C4-2B (cell line): ENCODE data around the gene RASL12.

Experiments used
- H3K27ac ChIP-seq: fragments of 450-650 bp; 2 replicates; pipeline ENCODE4 v1.5.1; 2017
- ZFX ChIP-seq: fragments of 450-650 bp; IDR thresholded peaks from 2 replicates; pipeline ENCODE4 v1.6.1; 2017
- TF ChIP-seq, protein P1 (sequence below): fragments of 450-650 bp; conservative IDR thresholded peaks from 2 replicates; pipeline ENCODE4 v1.5.1; 2017; ENCODE audit warnings: mild to moderate bottlenecking

Gene RASL12

DNA sequence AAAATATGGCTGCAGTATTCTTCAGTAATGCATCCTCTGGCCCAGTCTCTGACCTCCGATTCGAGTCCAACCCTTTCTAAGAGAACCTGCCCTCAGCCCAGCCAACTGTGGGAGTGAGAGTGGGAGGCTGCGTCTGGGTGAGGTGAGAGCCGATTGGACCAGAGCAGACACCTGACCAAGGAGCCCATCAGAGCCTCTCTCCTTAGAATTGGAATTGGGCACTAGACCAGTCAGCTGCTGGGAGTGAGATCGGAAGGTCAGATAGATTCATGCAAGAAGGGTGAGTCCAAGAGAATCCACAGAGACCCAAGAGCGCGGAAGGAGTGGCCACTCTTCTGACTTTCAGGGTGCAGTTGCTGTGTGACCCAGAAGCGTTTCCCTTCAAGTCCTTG lies 10.2 kb downstream of the RASL12 start:
- no peak overlapping the region for H3K27ac ChIP-seq
- TF ChIP-seq, protein P1, sequence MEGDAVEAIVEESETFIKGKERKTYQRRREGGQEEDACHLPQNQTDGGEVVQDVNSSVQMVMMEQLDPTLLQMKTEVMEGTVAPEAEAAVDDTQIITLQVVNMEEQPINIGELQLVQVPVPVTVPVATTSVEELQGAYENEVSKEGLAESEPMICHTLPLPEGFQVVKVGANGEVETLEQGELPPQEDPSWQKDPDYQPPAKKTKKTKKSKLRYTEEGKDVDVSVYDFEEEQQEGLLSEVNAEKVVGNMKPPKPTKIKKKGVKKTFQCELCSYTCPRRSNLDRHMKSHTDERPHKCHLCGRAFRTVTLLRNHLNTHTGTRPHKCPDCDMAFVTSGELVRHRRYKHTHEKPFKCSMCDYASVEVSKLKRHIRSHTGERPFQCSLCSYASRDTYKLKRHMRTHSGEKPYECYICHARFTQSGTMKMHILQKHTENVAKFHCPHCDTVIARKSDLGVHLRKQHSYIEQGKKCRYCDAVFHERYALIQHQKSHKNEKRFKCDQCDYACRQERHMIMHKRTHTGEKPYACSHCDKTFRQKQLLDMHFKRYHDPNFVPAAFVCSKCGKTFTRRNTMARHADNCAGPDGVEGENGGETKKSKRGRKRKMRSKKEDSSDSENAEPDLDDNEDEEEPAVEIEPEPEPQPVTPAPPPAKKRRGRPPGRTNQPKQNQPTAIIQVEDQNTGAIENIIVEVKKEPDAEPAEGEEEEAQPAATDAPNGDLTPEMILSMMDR: no peak
- TF ChIP-seq ZFX: no peak

DNA sequence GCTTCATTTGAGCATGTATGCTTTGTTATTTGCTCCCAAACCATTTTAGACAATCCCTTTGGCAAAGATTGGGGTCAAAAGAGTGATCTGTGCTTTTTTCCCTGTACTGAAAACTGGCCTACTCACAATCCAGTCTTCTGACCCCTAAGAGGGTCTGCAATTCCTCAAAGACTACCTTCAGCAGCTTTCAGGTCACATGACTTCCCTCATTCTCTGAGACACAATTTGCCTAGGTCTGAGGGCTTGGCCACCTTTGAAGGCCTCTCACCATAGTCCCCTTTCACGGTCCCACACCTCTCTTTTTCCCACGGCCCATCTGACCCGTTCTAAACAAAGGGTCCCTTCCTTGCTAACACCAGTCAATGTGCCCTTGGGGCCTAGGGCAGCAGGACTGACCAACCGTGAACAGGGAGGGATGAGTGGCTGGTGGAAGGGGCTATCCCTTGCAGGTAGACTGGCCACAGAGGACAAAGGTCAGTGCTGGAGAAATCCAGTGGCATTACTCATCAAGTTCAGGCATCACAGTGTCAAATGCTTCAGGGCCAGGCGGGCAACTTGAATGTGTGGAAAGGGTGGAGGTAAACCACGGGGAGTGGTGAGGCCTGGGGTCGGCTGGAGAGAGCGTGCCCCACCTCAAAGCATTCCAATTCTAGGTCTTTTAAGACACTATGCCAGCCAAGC lies 10.8 kb downstream of the RASL12 start:
- H3K27ac ChIP-seq: no peak overlapping the region
- TF ChIP-seq ZFX: no peak
- TF ChIP-seq, protein P1: no peak

DNA sequence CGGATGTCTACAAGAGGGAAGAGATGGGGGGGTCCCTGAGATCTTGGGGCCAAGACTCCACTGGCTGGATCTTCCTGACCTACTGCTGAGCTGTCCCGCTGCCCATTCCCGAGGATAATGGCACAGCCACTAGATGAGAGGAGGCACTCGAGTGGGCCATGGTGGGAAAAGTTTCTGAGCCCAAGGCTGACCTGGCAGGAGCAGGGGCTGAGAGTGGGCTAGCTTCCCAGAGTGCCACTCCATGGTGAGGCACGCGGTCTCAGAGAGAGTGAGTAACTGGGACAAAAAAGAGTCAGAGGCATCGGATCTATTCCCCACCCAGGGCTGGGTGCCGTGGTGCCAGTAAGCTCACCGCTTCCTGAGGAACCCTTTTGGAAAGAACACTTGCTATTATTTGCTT lies 11.7 kb downstream of the RASL12 start:
- no peak overlapping the region for H3K27ac ChIP-seq
- no peak for TF ChIP-seq ZFX
- TF ChIP-seq, protein P1: no peak

DNA sequence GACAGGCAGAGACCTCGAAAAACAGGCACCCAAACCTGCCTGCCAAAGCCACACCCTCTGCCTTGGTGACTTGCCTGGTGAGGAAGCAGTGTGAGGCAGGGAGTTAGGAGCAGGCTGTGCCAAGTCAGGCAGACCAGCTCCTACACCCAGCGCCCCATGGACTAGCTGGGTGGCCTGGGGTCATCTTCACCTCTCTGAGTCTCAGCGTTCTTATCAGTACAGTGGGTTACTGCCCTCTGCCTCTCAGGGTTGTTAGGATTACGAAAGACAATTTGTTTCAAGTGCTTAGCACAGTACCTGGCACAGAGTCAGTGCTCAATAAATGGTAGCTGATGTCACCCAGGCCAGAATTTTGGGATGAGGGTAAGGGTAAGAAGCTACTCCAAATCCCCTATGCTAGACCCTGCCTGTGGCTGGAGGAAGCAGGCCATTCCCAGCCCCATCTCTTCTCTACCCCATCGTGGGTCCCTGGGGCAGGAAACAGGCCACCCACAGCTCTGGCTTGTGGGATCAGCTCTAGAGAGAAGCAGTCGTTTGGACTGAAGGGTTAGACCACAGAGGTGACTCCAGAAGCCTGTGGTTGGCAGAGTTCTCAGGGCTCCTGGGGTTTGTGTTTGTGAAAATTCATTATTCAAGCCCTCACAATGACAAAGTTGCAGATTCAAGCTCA lies 12.5 kb downstream of the RASL12 start:
- TF ChIP-seq, protein P1: no peak
- no peak for TF ChIP-seq ZFX
- H3K27ac ChIP-seq: peak overlapping the region; percentile 8; the same call in 1 of the 2 replicates

DNA sequence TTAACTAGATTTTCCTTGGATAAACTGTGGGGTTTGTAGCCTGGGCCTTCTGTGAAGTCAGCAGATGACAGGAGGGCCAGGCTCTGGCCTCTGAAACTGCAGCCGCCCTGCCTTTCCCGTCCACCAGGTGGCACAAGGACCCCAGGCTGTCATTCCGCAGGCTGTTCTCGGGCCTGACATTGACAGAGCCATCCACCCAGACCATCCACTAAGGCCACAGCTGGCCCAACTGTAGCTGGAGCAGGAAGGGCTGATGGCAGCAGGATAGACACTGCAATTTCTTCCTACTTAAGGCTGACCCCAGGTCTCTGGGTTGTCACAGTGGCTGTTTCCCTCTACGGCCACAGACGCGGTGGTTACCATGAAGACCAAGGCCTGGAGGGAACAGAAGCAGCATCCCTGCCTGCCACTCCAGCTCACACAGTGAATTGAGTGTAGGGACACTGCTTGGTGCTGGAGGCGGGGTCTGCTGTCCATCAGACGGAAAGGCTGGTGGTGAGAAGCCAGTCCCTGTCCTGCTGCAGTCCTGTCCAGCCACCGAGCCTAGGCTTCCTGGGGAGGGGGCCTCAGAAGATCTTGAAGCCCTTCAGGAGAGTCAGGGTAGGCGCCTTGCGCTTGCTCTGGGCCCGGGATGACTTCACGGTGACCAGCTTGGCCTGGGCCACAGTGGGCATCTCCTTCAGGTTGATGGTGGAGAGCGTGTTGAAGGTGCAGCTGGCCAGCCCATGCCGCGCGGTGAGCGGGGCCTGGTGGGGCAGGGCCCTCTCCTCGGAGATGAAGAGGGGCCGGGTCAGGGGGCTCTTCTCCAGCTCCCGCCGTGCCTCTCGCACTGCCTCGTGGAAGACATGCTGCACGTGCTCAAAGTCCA lies 13.2 kb downstream of the RASL12 start:
- TF ChIP-seq, protein P1: peak; percentile 94
- no peak for TF ChIP-seq ZFX
- H3K27ac ChIP-seq: peak overlapping the region; percentile 8; the same call in 1 of the 2 replicates

DNA sequence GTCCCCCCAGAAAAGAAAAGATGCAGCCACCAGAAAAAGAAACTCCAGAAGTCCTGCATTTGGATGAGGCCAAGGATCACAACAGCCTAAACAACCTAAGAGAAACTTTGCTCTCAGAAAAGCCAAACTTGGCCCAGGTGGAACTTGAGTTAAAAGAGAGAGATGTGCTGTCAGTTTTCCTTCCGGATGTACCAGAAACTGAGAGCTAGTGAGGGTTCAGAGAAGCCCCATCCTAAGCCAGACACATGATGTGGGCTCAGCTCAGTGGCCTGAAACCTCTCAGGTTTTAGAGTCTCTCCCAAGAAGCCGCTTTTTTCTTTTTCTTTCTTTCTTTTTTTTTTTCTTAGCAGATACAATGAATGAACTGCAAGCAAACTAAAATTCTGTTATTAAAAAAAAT lies 14.8 kb downstream of the RASL12 start:
- TF ChIP-seq, protein P1: no peak
- TF ChIP-seq ZFX: no peak
- H3K27ac ChIP-seq: no peak overlapping the region

DNA sequence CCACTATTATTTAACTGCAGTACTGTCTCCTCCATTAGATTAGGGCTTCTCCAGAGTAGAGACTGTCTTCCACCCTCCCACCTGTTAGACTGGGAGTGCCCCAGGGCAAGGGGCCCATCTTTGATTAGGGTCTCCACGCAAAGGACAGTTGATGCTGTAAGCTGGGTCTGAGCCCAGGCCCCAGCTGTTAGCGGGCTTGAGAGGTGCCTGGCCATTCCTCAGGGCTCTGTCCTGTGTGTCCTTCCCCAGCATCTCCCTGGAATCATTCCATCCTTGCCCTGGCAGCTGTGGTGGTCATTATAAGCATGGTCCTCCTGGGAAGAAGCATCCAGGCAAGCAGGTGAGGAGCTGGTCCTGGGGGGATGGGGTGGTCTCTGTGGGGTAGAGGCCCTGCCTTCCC lies 16.5 kb downstream of the RASL12 start:
- no peak overlapping the region for H3K27ac ChIP-seq
- TF ChIP-seq, protein P1: no peak
- TF ChIP-seq ZFX: no peak
